Limb (tissue), 2 donors: ENCODE results near the gene TCFL5.
A peak's percentile ranks its signal among the peaks of the same experiment; 100 is the strongest.

ENCODE experiments used
- DNase-seq, 2 donors: peaks; one replicate each; pipeline ENCODE4 v3.0.0-alpha.2; 2016; ENCODE audit errors: extremely low spot score in 2 of 2

The TCFL5 gene

DNA sequence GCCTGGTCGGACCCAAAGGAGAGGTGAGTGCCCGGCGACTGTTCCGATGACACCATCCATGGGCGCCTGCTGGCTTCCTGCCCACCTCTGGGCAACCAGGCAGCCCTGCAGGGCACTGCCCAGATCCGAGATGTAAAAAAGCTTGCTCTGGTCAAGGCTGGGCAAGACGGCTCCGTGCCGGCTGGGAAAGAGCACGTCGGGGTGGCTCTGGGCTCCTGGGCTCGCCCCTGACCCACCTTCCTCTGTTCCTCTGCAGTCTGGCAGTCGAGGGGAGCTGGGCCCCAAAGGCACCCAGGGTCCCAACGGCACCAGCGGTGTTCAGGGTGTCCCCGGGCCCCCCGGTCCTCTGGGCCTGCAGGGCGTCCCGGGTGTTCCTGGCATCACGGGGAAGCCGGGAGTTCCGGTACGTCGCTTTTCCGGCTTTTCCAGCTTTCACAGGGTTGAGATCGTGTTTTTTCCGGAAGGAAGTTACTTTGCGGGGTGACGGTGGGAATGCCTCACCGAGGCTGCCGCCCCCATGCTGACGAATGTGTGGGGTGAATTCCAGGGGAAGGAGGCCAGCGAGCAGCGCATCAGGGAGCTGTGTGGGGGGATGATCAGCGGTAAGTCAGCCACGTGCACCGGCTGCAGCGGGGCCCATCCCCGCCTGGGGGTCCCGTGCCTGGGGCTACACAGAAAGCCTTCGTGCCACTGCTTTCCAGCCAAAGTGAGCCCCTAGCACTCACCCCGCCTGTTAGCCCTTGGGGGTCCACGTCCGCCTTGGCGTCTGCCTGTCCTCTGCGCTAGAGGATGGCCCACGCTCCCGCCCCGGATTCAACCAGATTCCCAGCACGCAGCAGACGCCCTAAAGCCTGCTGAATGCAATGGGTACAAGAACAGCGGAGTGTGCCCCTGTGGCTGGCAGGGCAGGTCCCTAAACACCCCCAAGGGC lies 25.4 kb downstream of the TCFL5 start:
- peak in 1 of 2 donors; percentile 56 for DNase-seq

GRCh38 chr20:62834967-62835730 lies 26.5 kb downstream of the TCFL5 start:
- no peak for DNase-seq

DNA sequence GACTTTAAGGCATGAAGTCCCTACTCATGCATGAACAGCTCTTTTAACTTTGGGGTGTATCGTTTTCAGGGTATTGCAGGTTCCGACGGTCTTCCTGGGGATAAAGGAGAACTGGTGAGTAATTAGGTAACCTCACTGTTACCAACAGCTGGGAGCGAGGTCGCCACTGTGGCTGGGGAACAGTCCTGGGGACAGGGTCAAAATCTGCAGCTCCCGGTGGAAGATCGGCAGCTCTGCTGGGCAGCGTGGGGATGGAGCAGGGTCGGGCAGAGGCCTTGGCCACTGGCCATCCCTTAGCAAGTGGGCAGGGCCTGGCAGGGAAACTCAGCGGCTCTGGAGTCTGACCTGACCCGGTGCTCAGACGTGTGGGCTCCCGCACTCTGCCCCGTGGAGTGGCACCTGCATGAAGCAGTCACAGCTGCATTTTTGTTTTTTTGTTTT lies 28.7 kb downstream of the TCFL5 start:
- peak in 1 of 2 donors; percentile 32 for DNase-seq

DNA sequence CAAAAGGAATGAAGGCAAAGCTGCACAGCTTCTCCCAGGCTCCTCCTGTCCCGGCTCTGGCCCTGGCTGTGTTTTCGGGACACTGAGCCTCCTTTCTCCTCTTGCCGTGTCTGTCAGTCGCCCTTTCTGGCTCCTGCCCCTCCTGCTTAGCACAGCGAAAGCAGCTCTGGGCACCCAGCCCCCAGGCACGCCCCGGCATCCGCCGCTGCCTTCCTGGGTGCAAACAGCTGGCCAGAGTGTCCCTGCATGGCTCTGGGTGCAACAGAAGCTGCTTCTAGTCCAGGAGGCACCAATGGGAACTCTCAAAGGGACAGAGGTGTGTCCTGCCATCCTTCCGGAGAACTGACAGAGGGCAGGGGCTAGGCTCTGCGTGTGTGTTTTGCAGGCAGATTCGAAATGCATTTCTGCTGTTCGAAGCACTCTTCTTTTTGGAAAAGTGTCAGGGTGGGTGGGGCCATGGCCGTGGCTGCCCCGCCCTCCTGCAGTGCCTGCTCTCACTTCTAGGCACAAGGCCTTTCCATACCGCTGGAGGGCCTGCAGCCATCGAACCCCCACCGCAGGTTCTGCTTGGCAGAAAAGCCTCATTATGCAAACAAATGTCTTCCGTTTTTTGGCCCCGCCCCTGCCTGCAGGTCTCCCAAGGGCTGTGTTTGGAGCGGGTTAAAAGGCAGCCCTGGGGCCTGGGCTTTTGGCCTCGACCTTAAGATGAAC lies 29.3 kb downstream of the TCFL5 start:
- peak in 1 of 2 donors; percentile 45 for DNase-seq

GRCh38 chr20:62831854-62832211 lies 29.8 kb downstream of the TCFL5 start:
- peak in 1 of 2 donors; percentile 35 for DNase-seq

DNA sequence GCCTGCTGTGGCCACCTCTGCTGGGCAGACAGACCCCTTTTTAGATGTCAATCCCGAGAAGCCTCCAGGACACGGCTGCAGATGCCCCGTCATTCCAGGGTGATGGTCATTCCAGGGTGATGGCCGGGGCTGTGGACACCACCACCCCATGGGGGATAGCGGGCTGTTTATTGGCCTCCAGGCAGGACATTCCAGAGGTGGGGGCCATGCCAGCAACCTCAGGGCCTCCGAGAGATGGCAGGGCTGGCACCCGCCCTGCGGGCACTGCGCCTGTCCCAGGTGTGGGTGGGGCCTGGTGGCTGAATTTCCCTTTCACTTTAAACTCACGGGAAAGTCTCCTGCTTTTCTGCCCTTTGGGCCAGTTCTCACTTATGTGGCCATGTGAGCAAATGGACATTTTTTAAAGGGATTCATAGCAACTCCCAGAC lies 30.2 kb downstream of the TCFL5 start:
- DNase-seq: peak in 1 of 2 donors; percentile 35

DNA sequence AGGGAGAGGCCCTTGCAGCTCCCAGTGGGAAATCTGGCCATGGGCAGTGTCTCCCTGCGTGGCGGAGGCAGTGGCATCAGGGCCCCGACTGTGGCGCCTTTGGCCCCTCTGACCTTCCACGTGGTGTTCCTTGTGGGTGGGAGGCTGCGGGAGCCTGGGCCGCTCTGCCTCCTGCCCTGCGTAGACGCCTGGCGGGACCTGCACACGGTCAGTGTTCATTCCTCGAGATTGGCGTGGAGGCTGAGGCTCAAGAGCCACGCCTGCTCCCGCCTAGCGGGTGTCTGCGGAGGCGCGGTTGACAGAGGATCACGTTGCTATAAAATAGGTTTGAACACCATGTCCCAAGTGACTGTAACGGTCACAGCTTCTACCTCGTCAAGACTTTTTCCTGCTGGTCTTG lies 30.8 kb downstream of the TCFL5 start:
- DNase-seq: peak in 1 of 2 donors; percentile 26

DNA sequence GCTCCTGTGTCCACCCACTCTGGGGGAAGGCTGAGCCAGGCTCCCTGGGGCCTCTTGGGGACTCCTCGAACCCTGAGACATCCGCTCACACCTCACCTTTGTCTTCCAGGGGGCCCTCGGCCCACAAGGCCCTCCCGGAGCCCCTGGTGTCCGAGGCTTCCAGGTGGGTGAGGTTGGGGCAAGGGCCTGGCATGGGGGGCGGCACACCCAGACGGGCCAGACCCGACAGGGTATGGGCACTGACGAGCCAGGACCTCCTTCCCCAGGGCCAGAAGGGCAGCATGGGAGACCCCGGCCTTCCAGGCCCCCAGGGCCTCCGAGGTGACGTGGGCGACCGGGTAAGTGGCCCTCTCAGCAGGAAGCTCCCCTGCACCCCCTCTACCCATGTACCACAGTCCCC lies 31.4 kb downstream of the TCFL5 start:
- peak in 1 of 2 donors; percentile 28 for DNase-seq

DNA sequence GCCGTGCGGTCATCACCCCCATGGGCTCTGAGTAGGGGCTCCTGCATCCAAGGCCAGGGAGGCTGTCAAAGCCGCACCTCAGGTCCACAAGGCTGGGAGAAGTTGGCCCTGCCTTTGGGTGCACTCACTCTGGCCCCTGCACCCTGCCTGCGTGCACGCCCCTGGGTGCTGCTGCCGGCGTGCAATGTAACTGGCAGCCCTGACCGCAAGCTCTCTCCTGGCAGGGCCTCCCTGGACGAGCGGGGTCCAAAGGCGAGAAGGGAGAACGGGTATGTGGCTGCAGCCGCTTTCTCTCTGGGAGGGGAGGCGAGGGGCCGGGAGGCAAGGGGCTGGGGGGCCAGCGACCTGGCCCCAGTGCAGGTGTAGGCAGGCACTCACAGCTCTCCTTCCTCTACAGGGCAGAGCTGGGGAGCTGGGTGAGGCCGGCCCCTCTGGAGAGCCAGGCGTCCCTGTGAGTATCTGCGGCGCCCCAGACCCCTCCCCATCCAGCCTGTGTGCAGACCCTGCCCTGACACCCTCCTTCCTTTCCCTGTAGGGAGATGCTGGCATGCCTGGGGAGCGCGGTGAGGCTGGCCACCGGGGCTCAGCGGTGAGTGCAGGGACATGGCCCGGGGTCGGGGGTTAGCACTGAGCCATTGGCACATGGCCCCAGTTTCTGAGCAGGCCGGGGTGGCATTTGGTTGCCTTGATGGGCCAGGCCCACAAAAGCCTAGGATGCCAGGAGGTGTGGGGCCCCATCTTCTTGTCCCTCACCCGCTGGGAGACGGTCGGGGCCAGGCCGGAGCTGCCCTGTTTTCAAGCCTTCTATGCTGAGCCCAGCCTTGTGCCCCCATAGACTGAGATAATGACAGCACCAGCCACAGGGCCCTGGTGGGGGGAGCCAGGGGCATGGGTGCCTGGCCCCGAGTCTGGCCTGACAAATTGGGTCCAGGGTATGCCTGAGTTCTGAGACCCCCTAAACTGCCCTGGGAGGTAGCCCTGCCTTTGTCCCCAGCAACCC lies 32.1 kb downstream of the TCFL5 start:
- DNase-seq: peak in 1 of 2 donors; percentile 30

- no peak for DNase-seq
These were observed 33.0 kb downstream of the TCFL5 start for GRCh38 chr20:62828511-62829230.

GRCh38 chr20:62828051-62828450 lies 33.6 kb downstream of the TCFL5 start:
- DNase-seq: no peak

DNA sequence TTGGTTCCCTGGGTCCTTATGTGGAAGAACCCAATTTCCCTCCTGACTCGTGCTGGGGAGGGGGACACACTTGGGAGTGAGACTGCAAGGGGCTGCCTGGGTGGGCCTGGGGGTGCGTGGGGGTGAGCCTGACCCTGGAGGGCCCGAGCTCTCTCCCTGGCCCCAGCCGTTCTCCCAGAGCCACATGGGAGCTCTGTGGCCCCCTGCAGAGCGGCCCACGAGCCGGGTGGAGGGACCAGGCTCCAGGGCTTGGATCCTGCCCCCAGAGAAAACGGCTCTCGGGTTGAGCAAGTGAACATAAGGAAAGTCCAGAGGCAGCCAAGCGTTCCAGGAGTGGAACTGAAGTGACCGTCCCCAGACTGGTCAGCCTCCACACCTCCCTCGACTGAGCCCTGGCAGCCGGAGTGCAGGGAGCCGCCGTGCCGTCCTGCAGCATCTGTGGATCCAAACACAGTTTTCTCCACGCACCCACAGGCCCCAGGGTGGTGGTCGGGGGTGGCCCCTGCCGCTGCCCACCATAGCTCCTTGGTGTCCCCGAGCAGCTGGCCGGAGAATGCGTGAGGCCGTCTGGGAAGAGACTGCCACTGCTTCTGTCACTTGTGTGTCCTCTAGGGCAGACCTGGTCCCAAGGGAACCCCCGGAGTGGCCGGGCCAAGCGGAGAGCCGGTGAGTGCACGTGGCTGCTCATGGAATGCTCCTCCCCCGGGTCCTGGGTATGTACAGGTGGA lies 34.1 kb downstream of the TCFL5 start:
- DNase-seq: peak in 1 of 2 donors; percentile 40

DNA sequence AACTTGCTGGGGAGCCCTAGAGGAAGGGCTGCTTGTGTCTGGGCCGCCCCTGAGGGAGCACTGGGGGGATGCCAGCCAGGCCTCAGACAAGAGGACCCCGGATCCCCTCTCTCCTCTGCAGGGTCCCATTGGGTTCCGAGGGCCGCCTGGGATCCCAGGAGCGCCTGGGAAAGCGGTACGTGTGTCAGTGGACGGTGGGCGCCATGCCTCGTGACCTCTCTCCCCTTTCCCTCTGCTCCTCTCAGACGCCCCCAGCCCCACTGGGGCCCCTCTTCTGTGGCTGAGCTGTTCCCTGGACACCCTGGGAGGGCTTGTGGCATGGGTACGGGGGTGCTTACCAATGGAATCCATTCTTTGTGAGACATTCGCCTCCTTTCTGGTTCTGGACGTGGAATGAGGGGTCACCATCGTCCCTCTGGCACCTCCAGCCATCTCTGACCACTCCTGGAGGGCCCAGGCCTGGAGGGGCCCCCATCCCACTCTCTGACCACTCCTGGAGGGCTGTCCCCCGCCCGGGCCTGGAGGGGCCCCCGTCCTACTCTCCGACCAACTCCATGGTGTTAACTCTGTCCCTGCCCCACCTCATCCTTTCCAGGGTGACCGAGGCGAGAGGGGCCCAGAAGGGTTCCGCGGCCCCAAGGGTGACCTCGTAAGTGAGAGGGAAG lies 34.8 kb downstream of the TCFL5 start:
- DNase-seq: peak in 1 of 2 donors; percentile 32

GRCh38 chr20:62825986-62826645 lies 35.5 kb downstream of the TCFL5 start:
- DNase-seq: no peak

DNA sequence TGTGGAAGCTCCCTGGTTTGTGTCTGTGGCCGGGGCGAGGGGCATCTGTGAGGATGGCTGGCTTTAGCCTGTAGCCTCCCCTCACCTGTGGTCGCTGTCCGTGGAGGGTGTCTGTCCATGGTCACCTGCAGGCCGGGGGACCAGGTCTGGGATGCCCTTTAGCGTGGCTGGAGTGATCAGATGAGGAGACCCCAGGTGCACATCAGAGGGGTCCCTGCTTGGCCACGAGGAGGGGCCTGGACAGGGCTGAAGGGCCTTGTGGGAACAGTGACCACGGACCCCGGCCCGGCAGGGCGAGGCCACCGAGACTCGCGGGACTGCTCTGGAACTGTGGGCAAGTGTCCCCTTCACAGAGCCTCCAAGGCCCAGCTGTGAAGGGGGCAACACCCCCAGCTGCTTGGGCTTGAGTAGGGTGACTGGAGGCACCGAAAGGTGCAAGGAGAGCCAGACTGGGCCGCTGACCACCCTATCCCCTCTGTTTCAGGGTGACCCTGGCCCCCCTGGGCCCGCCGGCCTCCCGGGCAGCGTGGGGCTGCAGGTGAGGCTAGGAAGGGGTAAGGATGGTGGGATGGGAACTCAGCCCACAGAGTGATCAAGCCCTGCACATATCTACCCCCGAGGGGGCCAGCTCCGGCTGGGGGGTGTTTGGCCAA lies 36.2 kb downstream of the TCFL5 start:
- DNase-seq: no peak

- DNase-seq: no peak
These were observed 36.9 kb downstream of the TCFL5 start for GRCh38 chr20:62824476-62825332.
